ENCODE measurements around the gene XPNPEP3.
A peak's percentile ranks its signal among the peaks of the same experiment; 100 is the strongest.
"Not testable (repeated sequence)": the region's sequence is repeated elsewhere in the genome, so short reads cannot be mapped to it uniquely, and the experiment has no call there.

The XPNPEP3 gene

DNA sequence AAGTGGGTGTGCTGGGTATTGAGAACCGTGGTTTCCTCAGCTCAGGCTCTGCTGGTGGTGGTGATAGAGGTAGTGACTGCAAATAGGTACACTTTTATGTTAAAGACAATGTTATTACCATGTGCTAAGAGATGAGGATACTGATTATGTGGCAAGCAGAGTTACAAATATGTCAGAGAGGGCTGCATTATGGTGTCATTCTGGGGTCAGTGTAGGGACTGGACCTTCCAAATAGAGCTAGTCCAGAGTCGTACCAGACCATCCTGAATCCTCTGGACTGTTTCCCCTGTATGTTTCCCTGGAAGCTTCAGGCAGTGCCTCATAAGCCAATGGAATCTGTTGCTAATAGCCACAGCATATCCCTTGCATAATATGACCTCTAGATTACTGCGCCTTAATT is 5.1 kb downstream of the XPNPEP3 start, which contains the start of gene DNAJB7:
Gene DNAJB7 (minus strand): TSS at position 101 of the 400 bp plus-strand sequence. CDS start 119 bp downstream, outside the sequence.
- DNase-seq: no peak

DNA sequence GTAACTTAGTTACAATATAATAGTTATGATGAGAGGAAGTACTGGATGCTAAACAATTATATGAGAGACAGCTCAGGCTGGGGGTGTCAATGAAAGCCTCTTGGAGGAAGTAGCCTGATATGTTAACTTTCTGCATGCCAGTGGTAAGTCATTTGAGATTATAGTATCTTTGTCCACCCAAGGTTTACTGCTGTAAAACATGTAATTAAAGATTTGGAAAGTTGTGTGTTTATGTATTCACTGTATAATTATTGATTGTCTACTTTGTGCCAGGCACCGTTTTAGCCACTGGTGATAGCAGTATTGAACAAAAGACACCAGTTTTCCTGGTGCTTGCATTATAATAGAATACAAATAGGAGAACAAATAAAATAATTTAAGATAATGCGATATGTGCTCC is 5.6 kb downstream of the XPNPEP3 start:
- no peak for DNase-seq

DNA sequence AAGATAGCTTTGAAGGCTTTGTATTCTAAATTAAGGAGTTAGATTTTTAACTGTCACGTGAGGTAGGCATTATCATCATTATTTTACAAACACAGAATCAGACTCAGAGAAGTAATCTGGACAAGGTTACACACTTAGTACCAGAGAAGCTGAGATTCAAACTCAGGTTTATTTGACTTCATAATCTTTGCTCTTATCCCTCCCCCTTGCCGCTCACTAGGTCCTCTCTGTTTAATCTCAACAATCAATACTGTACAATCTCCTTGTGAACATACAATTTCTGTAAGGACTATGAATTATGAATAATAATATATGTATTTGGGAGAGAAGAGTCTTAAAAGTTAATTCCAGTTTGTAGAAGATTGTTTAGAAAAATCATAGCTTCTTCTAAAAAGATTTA is 10.2 kb downstream of the XPNPEP3 start:
- no peak for DNase-seq

DNA sequence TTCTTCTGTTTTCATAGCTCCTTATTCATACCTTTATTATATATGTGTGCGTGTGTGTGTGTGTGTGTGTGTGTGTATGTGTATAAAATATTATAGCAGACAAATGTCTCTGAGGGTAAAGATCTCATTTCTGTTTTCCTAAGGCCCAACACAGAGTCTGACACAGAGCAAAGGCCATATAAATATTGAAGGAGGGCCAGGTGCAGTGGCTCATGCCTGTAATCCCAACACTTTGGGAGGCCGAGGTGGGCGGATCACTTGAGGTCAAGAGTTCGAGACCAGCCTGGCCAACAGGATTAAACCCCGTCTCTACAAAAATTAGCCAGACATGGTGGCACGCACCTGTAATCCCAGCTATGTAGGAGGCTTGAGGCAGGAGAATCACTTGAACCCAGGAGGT is 11.4 kb downstream of the XPNPEP3 start:
- not testable (repeated sequence) for DNase-seq

DNA sequence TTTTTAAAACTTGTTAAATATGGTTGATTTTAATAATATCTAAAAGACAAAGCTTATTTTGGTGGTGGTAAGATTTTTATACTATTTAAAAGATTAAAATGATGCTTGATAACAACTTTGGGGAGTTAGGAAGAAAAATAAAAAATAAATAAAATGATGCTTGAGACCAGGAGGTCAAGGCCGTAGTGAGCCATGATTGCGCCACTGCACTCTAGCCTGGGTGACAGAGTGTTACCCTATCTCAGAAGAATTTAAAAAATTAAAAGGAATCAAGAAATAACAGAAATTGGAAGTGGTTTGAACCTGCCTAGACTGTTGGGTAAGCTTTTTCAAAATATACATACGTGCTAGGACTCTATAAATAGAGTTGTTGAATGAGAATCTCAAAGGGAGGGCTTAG is 17.1 kb downstream of the XPNPEP3 start:
- DNase-seq: no peak

DNA sequence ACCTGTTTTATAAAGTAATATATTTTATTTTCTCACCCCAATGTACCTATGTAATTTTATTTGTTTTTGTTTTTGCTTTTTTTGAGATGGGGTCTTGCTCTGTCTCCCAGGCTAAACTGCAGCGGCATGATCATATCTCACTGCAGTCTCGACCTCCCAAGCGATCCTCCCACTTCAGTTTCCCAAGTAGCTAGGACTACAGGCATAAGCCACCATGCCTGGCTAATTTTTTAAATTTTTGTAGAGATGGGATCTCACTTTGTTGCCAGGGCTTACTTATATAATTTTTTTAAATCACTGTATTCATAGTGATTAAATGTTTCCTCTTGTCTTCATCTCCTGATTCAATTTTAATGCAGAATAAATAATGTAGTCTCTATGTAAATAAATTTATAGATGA is 18.2 kb downstream of the XPNPEP3 start:
- DNase-seq: no peak

DNA sequence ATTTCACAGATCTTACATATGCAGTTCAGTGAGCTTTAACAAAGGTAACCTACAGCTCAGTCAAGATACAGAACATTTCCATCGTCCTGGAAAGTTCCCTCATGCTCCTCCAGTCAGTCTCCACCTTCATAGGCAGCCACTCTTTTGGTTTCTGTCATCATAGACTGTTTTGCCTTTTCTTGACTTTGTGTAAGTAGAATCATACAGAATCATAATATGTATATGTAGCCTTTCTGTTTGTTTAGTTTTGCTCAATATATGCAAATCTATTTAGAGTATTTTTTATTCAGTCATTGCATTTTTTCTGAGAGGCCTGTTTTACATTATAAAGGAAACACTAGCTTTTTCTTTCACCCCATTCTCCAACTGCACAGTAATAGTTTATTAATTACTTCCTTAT is 20.0 kb downstream of the XPNPEP3 start:
- no peak for DNase-seq

DNA sequence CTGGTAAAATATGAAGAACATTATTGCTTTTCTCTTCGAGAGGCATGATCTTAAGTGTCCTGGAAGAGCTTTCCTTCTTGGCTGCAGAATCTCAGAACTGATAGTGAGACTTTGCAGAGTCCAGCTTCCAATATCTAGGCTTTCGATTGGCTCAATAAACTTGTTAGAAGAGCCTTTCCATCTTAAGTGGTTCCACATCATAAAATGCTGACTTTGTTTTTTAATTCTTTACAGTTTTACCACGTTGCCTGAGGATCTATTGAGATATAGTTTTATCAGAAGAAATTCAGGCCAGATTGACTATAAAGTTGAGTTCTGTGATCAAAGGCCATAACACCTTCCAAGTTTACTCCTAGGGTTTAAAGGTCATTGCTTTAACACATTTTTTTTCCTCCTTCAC is 20.5 kb downstream of the XPNPEP3 start:
- no peak for DNase-seq

DNA sequence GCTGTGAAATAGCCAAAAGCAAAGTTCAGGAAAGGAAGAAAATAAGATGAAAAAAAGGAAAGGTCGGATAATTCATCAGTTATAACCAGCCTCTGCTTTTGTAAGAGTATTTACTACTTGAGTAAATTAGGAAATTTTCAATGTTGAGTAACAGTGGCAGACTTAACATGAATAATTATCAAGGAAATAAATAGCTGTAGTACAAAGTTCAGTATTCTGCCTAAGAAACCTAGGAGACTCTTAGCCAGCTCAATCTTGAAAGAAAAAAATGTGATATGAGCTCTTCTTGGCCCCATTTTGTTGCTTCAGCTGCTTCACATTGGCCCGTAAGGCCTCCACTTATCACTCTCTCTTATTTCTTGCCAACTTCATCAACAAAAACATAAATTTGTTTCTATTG is 22.0 kb downstream of the XPNPEP3 start:
- no peak for DNase-seq

DNA sequence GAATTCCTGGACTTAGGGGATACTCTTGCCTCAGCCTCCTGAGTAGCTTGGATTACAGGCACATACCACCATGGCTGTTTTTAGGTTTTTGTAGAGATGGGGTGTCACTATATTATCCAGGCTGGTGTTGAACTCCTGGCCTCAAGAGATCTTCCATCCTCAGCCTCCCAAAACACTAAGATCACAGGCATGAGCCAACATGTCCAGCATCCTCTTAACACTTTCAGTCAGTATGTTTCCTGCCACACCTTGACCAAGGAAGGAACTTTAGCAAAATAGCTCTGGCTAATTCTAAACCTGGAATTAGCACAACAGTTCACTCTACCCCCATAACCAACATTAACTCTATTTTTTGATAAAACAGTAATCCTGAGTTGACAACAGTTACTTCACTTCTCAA is 32.2 kb downstream of the XPNPEP3 start:
- no peak for DNase-seq

DNA sequence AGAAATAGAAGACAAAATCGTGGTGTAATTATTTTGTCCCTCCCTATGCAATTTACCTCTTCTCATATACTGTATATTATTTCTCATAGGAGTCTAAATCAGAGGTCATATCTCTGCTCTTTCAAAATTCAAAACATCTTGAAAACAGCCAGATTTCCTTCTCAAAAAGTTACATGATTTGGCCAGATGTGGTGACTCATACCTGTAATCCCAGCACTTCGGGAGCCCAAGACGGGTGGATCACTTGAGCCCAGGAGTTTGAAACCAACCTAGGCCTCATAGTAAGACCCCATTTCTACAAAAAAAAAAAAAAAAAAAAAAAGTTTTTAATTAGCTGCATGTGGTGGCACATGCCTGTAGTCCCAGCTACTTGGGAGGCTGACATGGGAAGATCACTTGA is 33.9 kb downstream of the XPNPEP3 start:
- DNase-seq: no peak

DNA sequence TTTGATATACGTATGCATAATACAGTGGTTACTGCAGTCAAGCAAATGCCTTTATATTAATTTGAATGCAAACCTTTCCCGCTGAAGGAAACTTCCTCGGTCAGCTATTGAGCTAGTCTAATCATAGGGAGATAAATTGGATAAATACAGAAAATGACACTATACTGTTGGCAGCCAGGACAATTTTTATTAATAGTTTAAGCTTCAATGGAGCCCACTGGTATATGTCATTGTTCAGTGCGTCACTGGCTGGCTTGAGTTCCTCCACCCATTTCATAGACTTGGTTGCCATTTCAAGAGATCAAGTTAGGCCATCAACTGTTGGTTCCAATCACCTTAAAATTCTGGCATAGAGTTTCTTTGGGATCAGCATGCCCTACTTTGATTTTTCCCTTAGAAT is 37.5 kb downstream of the XPNPEP3 start:
- DNase-seq: no peak

DNA sequence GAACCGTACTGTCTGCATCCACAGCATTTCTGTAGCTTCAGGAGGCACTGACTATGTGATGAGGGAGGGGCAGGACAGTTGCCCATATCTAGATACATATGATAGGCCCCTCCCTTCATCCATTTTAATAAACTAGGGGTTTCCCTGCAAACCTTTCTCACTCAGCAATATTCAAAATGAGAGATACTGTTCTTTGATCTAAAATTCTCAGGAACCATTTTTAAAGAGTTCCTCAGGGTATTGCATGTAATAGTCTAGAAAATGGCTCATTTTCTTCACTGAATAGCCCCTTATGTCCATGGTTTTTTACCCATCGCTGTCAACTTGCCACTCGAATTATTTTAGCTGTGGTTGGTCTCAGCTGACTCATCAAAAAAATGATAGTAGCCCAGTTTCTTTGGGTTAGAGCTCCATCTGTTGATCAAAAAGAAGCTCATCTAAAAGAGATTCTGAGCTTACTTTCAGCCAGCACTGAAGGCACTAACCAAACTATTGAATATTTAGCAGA is 42.0 kb downstream of the XPNPEP3 start:
- DNase-seq: no peak

DNA sequence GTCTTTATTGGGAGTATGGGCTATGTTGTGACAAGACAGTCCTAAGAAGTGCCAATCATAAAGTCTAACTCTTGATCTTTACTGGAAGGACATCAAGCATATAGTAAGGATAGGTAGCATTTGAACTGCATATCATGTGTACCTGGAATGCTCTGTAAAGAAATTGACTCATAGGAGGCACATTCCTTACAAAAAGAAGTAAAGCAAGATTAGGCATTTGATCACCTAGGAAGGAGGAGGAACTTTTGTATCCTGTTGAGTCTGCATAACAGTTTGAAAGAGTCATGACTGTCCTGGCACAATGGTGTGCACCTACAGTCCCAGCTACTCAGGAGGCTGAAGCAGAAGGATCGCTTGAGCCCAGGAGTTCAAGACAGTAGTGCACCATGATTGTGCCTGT is 47.2 kb downstream of the XPNPEP3 start:
- no peak for DNase-seq

DNA sequence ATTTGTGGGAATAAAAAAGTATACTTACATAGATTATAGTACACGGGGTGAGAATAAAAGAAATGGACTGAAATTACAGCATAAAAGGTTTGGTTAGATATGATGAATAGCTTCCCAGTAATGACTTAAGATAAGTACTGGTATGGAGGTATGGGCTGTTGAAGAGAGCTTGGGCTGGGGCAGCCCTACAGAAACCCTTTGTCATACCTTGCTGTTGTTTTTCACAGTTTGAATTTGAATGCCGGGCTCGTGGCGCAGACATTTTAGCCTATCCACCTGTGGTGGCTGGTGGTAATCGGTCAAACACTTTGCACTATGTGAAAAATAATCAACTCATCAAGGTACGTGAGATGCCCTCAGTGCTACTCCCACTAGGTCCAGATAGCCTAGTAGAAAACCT is 51.9 kb downstream of the XPNPEP3 start:
- DNase-seq: no peak

DNA sequence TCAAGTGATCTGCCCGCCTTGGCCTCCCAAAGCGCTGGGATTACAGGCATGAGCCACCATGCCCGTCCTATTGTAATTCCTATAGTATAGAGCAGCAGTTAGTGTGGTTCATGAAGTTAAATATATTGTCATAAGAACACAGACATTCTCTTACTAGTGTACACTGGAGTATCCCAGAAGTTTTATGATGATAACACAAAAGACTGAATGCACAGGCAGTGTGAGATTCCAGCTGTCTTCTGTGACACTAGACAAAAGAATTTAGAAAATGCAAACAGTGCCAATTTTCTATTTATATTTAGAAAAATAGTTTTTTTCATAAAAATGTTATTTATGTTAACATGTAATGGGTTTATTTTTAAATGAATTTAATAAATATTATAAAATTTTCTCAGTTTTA is 54.8 kb downstream of the XPNPEP3 start:
- DNase-seq: no peak

DNA sequence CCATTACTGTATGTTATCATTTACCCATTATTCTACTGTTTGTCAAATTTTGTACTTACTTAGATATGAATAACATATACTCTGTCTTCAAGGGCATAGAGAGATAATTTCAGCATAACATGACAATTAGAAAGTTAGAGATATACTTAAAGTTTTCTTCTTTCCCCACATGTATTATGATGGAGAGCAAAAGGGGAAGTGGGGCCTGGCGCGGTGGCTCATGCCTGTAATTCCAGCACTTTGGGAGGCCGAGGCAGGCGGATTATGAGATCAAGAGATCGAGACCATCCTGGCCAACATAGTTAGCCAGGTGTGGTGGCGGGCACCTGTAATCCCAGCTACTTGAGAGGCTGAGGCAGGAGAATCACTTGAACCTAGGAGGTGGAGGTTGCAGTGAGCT is 56.0 kb downstream of the XPNPEP3 start:
- not testable (repeated sequence) for DNase-seq

DNA sequence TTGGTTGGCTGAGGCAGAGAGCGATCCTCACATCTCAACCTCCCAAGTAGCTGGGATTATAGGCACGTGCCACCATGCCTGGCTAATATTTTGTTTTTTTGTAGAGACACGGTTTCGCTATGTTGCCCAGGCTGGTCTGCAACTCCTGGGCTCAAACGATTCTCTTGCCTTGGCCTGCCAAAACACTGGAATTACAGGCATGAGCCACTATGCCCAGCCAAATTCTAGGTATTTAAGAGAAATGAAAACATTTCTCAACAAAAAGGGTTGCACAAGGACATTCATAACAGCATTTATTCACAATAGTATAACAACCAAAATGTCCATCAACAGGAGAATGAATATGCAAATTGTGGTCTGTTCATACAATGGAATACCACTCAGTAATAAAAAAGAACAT is 62.5 kb downstream of the XPNPEP3 start:
- DNase-seq: no peak

DNA sequence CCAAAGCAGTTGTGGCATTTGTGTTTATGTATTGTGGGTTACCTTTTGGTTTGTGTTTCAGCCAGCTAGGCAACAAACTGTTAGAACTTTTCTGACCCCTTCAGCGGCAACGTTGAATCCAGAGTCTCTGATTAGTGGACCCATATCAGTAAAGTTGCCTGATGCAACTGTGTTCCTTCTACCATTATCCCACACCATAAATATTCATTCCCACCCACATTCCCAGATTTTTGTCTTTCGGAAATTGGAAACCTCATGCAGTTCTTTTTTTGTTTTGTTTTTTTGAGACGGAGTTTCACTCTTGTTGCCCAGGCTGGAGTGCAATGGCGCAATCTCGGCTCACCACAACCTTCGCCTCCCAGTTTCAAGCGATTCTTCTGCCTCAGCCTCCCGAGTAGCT is 63.6 kb downstream of the XPNPEP3 start:
- DNase-seq: no peak

DNA sequence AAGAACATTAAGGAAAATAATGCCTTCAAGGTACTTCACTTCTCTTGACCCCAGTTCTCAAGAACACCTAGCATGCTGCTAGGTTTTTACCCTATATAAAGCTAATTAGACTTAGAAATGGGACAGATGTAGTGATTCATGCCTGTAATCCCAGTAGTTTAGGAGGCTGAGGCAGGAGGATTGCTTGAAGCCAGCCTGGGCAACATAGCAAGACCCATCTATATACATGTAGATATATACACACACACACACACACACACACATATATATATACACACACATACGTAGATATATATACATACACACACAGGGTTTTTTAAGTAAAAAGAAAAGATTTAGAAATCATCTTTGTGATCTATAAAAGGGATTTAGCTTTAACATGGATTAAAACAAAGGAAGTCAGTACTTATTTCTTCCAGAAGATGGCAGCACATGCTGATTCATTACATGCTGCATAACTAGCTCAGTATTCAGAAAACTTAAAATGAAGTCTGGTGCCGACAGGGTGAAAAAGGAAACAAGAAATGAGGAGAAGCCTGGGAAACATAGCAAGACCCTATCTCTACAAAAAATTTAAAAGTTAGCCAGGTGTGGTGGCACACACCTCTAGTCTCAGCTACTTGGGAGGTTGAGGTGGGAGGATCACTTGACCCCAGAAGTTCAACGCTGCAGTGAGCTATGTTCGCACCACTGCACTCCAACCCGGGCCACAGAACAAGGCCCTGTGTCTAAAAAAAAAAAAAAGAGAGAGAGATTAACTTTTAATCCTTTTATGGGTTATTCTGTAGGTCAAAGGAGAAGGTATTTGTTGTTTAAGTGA is 65.7 kb downstream of the XPNPEP3 start:
- no peak for DNase-seq

DNA sequence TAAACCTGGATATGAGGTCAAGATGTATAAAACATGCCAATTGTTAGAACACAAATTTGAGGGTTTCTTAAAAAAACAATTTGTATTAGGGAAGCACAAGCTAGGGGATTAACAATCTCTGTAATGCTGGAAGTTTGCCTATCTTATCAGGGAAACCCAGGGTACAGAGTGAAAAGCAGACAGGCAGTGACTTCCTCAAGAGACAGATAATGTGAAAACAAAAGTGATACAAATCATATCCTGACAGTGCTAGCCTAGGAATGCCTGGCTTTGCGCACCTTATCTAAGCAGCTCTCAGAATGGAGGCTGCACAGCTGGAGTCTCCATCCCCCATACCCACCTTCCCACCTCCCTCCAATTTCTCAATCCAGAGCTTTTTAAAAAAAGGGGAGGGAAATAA is 71.7 kb downstream of the XPNPEP3 start:
- DNase-seq: no peak

DNA sequence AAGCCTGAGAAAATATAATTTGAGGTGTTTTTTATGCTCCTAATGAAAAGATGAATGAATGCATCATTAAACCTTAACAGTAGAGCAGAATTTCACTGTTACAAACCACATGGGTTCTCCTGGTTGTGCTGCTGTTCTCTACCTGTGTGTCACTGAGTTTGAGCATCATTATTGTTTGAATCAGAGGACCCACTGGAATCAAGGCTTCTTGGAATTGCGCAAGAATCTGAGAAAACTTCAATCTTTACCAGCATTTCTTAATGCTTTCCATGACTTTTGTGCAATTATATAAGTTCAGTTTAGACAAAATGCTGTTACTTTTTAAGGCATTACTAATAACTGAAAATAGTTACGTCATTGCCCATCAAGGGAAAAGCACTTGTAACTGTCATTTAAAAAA is 75.4 kb downstream of the XPNPEP3 start:
- DNase-seq: no peak

DNA sequence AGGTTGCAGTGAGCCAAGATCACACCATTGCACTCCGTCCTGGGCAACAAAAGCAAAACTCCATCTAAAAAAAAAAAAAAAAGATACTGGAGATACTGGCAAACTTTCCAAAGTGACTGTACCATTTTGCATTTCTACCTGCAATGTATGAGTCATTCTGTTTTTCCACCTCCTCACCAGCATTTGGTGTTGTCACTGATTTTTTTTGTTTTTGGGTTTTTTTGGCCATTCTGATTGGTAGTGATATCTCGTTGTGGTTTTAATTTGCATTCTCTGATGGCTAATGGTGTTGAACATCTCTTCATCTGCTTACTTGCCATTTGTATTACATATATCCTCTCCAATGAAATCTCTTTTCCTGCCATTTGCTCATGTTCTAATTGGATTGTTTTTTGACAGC is 82.3 kb downstream of the XPNPEP3 start:
- no peak for DNase-seq

DNA sequence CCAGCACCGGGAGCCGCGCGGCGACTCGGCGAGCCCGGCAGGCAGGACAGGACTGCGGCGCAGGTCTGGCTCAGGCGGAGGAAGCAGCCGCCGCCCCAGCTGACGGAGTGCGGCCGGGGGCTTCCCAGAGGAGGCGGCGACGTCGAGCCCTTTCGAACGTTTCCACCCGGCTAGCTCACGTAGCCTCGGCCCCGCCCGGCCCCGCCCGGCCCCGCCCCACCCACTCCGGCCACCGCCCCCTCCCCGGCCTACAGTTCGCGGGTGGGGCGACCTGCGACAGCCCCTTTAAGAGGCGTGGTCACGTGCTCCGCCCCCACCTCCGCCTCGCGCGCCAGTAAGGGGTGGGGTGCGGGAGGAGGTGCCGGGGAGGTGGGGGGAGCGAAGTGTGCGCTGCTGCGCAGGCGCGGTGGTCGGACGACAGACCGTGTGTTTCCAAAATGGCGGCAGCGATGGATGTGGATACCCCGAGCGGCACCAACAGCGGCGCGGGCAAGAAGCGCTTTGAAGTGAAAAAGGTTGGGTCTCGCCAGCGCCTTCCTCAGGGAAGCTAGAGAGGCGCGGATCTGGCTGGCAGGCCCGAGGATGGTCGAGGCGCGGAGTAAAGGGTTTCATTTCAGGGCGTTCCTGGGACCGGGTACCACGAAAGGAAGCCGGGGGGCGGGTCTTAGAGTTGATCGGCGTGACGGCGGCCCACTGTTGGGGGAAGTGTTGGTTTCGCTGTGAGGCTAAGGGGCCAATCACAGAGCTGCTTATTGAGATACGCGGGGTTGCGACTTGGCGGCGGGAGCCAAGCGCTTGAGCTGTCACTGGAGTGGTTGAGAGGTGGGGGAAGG is 94.2 kb downstream of the XPNPEP3 start, which contains the start of gene RBX1:
Gene RBX1 (plus strand): TSS at position 417 of the 833 bp plus-strand sequence. CDS start 21 bp downstream, at position 438.
- peak; percentile 100 for DNase-seq
